RCC 7860 (cell line): ENCODE results near the gene GFI1B.
"Not testable (repeated sequence)": the region's sequence is repeated elsewhere in the genome, so short reads cannot be mapped to it uniquely, and the experiment has no call there.

Experiments used
- DNase-seq: peaks from one replicate; pipeline ENCODE4 v3.0.0-alpha.2; 2015; ENCODE audit warnings: low spot score
- FAIRE-seq: peaks from 2 replicates; lab custom pipeline; 2012; peaks lifted over from hg19 to GRCh38; lab: Jason Lieb, UNC

Gene GFI1B

DNA sequence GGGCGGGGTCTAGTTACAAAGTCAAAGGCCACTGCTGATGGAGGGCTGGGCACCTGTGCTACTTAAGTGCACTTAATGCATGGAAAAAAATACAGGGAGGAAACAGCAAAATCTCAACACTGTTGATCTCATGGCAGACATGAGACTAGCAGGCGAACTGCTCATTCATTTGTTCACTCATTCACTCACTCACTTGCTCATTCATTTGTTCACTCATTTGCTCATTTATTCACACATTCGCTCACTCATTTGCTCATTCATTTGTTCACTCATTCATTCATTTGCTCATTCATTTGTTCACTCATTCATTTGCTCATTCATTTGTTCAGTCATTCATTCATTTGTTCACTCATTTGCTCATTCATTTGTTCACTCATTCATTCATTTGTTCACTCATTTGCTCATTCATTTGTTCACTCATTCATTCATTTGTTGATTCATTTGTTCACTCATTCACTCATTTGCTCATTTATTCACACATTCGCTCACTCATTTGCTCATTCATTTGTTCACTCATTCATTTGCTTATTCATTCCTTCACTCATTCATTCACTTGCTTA is 11.6 kb downstream of the GFI1B start:
- not testable (repeated sequence) for FAIRE-seq, DNase-seq

DNA sequence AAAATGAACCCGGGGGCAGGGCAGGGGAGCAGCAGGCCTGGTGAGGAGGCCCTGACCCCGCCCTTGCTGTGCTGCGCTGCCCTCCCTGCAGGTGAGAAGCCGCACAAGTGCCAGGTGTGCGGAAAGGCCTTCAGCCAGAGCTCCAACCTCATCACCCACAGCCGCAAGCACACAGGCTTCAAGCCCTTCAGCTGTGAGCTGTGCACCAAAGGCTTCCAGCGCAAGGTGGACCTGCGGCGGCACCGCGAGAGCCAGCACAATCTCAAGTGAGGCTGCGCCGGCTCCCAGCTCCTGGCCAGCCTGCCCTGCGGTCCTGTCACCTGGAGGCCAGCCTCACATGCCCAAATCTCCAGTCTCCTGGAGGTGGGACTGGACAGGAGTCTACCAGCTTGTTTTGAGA is 12.3 kb downstream of the GFI1B start:
- DNase-seq (no peak), FAIRE-seq (no peak)

DNA sequence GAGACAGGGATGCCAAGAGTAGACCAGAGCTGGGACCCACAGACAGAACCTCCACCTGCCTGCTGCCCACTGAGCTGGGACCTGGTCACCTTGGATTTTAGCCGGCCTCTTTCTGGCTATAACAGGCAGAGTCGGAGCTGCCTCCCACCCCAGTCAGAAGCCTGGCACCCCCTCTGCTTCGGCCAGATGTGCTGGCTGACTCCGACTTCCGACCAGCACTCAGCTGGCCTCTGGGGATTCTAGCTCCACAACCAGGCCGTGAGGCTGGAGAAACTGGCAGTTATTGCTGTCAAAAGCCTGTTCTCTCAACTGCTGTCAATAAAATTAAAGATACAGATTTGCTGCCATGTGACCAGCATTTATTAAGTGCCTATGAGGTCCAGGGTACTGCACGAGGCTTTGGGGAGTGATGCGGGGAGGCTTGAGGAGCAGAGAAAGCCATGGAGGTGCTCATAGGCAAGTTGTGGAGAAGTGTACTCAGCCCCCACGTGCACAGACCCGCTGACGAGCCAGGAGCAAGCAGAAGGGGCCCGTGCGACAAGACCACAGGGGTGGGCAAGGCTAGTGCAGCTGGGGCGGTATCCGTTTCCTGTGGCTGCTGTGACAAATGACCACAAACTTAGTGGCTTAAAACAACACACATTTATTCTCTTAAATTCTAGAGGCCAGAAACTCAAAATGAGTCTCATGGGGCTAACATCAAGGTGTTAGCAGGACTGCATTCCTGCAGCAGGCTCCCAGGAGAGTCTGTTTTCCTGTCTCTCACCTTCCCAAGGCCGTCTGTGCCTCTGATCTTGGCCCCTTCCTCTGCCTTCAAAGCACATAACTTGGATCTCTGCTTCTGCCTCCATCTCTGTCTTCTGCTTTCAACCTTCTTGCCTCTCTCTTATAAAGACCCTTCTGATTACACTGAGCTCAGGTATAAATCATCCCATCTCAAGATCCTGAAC is 13.1 kb downstream of the GFI1B start:
- no peak for FAIRE-seq
- DNase-seq: no peak

DNA sequence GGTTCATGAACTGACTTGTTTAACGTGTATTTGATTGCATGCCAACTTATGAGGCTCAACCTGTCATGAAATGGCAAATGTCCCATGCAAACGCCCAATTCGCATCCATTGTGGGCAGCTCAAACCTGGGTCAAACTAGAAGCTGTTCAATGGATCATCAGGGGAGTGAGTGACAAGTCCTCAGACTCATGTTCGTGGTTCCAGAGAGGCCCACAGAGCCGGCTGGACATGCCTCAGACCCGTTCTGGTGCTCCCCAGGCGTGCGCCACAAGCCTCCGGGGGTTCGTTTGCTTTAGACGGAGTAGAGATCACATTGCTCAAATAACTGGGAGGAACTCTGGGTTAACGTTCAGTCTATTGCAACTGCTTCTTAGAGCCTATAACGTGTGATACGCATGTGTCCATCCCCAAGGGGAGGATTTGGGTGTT is 15.0 kb downstream of the GFI1B start:
- FAIRE-seq (no peak), DNase-seq (no peak)

DNA sequence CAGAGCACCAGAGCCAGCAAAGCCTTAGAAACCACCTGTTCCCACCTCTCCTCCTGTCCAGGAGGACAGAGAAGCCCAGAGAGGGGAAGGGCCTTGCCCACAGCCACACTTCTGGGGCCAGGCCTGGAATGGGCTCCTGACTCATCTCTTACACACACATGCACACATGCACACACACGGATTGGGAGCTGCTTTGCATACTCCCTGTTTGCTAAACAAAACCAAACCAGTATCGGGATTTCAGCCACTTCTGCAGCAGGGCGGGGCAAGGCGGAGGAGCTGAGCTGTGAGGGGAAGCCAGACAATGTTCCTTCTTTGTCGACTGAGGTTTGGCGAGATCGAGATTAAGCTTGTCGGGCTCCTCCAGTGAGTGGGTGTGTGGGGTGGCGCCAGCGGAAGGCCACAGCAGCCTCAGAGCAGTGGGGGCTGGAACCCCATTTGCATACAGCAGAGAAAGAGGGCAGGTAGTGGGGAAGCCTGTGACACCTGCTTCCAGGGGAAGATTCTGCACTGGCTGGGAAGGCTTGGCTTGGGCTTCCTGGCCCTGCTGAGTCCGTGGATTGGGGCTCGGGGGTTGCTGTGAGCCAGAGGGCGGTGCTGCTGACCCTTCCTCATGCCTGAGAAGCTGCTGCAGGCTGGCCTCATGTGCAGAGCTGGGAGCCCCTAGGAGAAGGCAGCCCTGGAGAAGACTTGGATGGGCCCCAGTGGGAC is 16.1 kb downstream of the GFI1B start:
- DNase-seq (no peak), FAIRE-seq (no peak)

DNA sequence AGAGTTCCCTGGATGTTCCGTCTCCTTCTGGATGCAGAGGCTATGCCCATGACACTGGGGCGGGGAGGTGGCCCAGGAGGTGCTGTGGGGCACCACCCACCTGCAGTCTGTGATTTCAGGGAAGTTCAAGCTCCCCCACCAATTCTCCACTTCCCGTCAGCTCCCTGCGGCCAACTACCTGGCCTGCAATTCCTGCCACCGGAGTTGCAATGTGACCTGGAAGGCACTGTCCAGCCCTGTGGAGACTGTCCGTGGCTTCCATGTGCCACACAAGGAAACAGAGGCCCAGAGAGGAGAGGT is 16.6 kb downstream of the GFI1B start:
- no peak for FAIRE-seq
- no peak for DNase-seq

DNA sequence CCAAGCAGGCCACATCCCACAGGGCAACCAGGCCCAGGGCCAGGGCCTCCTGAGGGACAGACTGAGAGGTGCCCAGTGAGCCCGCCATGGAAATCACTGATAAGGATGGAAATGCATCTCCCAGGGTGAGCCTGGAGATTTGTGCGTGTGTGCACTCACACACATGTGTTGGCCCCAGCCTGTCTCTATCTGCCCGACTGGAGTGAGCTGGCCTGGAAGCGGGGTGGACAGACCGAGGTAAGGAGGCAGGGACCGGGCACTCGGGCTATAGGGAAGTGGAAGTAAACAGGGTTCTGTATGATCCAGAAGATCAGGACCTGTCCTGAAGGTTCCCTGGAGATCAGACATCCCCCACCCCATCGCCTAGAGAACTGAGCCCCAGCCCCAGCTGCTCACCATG is 17.4 kb downstream of the GFI1B start:
- FAIRE-seq (no peak), DNase-seq (no peak)

DNA sequence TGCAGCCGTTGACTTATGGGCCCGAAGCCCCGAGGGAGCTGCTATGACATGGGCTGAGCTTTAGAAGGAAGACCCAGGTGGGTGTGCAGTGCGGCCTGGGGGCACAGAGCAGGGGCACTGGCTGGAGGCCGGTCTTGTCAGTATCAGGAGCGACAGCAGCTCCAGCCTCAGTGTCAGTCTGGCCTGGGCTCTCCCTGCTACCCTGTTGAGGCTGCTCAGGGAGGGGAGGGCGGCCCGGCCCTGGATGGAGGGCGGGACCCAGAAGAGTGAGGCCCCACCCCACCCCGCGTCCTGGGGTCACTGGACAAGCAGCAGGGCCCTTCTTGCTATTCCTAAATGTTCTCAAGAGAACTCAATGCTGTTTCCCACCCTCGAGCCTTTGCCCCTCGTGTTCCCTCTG is 18.0 kb downstream of the GFI1B start:
- FAIRE-seq (no peak), DNase-seq (no peak)

DNA sequence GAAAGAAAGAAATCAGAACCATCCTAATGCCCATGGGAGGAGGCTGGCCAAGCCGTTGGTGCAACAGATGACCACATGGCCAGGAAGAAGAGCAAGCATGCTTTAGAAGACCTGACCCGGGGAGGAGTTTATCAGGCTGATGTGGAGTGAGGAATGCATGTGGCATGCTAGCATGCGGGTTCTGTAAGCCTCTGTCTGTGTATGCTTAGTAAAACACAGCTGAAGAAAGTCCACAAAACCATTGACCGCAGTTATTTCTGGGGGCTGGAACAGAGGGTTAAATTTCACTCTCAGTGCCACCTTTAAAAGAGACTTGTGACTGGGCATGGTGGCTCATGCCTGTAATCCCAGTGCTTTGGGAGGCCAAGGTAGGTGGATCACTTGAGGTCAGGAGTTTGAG is 19.1 kb downstream of the GFI1B start:
- DNase-seq (peak; percentile 86), FAIRE-seq (peak; percentile 61)

DNA sequence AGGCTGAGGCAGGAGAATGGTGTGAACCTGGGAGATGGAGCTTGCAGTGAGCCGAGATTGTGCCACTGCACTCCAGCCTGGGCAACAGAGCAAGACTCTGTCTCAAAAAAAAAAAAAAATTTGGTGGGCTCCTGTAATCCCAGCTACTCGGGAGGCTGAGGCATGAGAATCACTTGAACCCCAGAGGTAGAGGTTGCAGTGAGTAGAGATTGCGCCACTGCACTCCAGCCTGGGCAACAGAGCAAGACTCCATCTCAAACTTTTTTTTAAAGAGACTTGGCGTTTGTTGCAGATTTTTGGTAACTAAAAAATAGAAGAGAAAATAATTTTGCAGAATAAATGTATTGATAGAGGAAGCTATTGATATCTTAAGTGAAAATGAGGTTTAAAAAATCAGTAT is 19.7 kb downstream of the GFI1B start:
- not testable (repeated sequence) for FAIRE-seq

DNA sequence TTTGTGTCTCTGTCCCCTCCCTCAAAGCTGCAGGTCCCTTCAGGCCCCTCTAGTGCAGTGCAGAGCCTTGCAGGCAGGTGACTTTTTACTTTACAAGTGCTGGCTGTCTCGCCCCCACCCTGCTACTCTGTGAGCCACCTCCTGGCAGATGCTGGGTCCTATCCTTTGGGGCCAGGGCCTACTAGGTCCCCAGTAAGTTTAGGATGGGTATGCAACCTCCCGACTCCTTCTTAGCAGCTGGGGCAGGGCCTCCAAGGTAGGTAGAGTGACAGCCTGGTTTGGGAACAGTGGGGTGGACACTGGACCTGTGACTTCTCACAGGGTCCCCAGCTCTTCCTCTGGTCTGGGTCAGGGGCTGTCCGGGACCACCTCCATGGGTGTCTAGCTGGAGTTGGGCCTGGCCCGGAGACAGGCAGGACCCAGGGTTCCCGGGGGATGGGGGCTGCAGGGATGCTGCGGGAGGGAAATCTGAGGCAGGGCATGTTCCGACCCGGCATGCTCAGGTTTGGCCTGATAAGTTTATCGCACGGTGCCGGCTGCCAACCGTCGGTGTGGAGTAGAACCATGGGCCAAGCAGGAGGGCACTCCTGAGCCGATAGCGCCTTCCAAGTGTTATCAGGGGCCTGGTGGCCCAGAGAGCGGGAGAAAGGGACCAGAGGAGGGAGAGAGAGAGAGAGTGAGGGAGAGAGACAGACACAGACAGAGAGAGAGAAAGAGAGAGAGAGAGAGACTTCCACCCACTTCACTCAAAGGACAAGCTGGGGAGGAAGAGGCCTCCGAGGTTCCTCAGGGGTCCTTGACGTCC is 20.5 kb downstream of the GFI1B start:
- DNase-seq (no peak), FAIRE-seq (no peak)

More for the DNA sequence above, 19.7 kb downstream of the GFI1B start:
- DNase-seq: not testable (repeated sequence)

DNA sequence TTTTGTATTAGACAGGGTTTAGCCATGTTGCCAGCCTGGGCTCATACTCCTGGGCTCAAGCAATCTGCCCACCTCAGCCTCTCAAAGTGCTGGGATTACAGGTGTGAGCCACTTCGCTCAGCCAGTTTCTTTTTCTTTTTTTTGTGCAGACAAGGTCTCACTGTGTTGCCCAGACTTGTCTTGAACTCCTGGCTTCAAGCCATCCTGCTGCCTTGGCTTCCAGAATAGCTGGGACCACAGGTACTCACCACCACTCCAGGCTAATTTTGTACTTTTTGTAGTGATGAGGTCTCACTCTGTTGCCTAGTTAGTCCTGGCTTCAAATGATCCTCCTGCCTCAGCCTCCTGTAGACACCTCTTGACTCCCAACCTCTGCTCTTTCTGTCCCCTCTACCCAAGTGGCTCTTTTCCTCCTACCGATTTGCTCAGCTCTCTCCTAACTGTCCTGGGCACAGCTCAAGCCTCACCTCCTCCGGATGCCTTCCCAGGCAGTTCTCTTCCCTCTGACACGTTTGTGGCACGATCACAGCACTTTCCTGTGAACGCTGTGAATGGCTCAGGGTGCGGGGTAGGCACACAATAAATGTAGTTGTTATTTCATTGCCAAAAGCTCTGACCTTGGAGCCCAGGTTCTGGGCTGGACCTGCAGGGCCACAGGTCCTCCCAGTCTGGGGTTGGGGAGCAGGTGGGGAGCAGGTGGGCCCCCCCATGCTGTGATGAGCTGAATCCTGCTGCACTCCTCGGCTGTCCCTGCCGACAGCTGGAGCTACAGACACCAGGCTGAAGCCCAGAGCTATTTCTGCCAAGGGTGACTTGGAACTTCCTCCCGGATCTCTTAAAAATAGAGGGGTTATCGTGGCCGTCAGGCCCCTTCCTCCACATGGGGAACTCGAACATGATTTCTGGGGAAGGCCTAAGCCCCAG is 23.9 kb downstream of the GFI1B start:
- DNase-seq: no peak

DNA sequence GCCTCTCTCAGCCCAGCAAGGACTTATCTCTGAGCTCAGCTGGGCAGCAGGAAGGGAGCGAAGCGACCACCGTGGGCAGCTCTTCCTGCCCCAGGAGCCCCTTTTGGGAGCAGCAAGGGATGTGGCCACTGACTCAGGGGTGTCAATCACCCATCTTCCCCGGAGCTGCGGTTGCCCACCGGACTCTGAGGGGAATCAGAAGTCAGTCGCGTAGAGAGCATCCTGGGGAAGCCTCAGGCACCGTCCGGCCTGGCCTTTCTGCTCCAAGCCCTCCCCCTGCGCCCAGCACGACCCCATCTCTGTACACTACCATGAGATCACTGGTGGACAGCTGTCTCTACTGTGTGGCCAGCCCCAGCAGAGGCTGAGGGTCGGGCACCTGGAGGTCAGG is 24.6 kb downstream of the GFI1B start:
- FAIRE-seq (no peak), DNase-seq (no peak)

More for the DNA sequence above, 23.9 kb downstream of the GFI1B start:
- FAIRE-seq: no peak

DNA sequence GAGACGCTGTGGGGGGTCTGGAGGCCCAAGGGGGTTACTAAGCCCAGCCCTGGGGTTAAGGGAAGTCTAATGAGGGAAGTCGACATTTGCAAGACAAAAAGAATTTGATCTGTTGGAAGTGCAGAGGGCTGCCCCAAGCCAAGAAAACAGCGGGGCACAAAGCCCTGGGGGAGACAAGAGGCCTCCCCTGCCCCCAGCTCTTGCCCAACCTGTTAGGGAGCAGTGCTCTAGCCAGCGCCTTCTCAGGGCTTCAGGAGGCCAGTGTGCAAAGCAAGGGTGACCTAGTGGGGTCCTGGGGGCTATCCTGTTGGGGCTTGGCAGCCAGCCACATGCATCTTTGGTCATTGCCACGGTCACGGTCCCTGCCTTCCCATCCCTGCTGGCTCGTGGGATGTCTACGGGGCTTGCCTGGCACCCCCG is 25.2 kb downstream of the GFI1B start:
- no peak for DNase-seq
- no peak for FAIRE-seq

DNA sequence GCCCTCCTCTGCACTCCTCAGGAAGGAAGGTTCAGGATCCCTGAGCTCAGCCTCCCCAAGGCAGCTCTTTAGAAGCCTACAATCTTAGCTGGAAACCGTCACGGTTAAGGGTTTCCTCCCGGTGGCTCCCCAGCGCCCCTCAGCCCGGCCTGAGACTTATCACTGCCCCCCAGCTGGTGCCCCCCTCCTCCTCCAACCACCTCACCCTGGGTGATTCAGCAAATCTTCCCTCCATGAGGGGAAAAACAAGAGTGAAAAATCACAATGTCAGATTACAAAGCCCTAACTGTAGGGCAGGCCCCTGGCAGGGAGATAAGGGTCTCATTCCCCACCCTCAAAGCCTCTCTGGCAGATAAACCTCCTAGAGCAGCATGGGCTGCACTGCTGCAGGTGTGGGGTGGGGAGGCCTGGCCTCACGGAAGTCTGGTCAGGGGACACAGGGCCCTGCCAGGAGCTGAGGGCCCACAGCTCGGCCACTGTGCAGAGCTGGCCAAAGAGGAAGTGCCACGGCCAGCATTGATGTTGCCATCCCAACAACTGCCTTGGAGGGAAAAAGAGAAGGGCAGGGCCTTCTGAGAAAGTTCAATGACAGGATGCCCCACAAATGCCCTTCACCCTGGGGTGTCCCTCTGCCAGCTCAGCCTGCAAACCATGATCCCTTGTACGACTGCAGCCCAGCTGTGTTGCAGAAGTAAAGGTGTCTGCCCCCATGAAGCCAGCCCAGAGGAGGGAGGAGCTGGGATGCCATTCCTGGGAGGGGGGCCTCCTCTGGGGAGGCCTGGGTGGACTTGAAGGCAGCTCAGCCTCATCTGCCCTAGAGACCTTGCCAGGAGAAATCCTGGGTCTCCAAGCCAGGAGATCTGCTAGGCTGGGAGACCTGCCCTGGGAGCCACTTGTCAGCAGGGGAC is 25.9 kb downstream of the GFI1B start:
- FAIRE-seq (no peak), DNase-seq (no peak)

DNA sequence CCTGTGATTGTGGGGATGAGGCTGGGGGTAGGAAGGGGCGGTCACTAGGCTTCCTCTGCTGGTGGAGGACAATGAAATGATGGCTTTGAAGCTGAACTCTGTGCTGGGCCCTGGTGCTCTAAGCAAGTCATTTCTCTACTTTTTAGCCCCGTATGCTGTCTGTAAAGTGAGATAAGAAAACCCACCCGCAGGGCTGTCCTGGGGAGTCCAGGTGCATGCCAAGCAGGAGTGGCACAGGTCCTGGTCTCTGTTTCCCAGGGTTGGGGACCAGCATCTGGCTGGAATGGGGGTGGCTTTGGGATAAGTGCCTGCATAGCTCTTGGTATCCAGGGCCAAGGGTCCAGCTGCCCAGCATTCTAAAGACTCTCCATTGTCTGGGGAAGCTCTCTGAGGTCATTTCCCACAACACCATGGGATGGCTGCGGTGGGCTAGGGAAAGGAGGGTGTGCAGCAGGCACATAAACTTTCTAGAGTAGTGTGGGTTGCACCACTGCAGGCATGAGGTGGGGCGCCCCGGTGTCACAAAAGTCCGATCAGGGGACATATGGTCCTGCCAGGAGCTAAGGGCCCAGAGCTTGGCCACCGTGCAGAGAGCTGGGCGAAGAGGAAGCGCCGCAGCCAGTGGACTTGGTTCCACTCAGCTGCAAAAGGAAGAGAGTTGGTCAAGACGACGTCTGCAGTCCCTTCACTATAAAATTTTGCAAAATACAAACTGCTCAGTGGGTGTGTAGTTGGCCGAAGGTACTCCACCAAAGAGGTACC is 26.7 kb downstream of the GFI1B start:
- no peak for FAIRE-seq
- no peak for DNase-seq

DNA sequence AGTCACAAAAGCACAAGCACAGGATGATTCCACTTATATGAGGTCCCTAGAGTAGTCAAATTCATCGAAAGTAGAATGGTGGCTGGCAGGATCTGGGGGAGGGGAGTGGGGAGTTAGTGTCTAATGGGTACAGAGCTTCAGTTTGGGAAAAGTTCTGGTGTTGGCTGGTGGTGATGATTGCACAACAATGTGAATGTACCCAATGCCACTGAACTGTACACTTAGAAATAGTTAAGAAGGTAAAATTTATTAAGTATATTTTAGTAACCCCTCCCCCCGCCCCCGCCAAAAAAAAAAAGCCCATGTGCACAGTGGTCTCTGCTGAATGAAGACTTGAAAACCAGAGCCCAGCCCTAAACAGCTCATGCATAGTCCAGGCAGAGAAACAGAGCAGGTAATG is 27.5 kb downstream of the GFI1B start:
- FAIRE-seq (no peak), DNase-seq (no peak)

DNA sequence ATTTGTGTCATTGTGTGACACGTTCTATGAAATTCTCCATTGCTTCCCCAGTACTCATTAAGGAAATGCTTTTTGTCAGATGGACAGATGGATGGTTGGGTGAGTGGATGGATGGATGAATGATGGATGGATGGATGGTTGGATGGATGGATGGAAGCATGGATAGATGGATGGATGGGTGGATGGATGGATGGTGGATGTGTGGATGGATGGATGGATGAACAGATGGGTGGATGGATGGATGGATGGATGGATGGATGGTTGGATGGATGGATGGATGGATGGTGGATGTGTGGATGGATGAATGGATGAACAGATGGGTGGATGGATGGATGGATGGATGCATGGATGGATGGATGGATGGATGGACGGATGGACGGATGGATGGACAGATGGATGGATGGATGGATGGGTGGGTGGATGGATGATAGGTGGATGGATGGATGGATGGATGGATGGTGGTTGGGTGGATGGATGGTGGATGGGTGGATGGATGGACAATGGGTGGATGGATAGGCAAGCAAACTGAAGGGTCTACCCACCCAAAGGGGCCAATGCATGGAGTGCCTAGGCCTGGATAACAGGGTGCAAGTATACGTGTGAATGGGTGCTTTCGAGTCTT is 28.3 kb downstream of the GFI1B start:
- FAIRE-seq: no peak
- no peak for DNase-seq
